RPMI7951 (cell line): ENCODE results near the gene COX4I1. TPM values are rescaled to one million over a fixed set of nuclear protein-coding genes. Genes with fewer than 3 reads are reported as not detected.

Source experiments
- DNase-seq: peaks from one replicate; pipeline ENCODE4 v3.0.0-alpha.2; 2012; ENCODE audit warnings: low read depth
- total RNA-seq: library from RNA; depleted of rRNA; stranded (reverse); fragments of >200 nt; shearing (Covaris generic); gene quantifications from 2 replicates; pipeline ENCODE4 v1.2.3, GENCODE V29; 2014

Gene COX4I1
- total RNA-seq, 1 experiment from 2014 or later = 560 TPM

GRCh38 chr16:85767531-85767930 is 32.0 kb upstream of the COX4I1 start:
- DNase-seq = peak; percentile 90

- DNase-seq = no peak
Observed at GRCh38 chr16:85768199-85768598, 31.3 kb upstream of the COX4I1 start.

- DNase-seq = no peak
Observed at GRCh38 chr16:85770741-85771140, 28.8 kb upstream of the COX4I1 start.

- DNase-seq = no peak
Observed at GRCh38 chr16:85773044-85773443, 26.5 kb upstream of the COX4I1 start.

- no peak for DNase-seq
Observed at GRCh38 chr16:85774136-85774535, 25.4 kb upstream of the COX4I1 start.

GRCh38 chr16:85774811-85775210 is 24.7 kb upstream of the COX4I1 start:
- no peak for DNase-seq

GRCh38 chr16:85777583-85778310 is 21.7 kb upstream of the COX4I1 start:
- DNase-seq = peak; percentile 80

GRCh38 chr16:85778873-85779272 is 20.6 kb upstream of the COX4I1 start:
- DNase-seq = no peak

- no peak for DNase-seq
Observed at GRCh38 chr16:85780281-85780680, 19.2 kb upstream of the COX4I1 start.

- no peak for DNase-seq
Observed at GRCh38 chr16:85781156-85781555, 18.3 kb upstream of the COX4I1 start.

- peak; percentile 83 for DNase-seq
Observed at GRCh38 chr16:85781695-85782370, 17.7 kb upstream of the COX4I1 start.

- DNase-seq = peak; percentile 39
Observed at GRCh38 chr16:85782451-85782850, 17.0 kb upstream of the COX4I1 start.

GRCh38 chr16:85783441-85783840 is 16.1 kb upstream of the COX4I1 start:
- no peak for DNase-seq

GRCh38 chr16:85784813-85785212 is 14.7 kb upstream of the COX4I1 start:
- no peak for DNase-seq

- DNase-seq = no peak
Observed at GRCh38 chr16:85785927-85786326, 13.6 kb upstream of the COX4I1 start.

- DNase-seq = no peak
Observed at GRCh38 chr16:85788819-85789218, 10.7 kb upstream of the COX4I1 start.

GRCh38 chr16:85789773-85790172 is 9.7 kb upstream of the COX4I1 start:
- no peak for DNase-seq

- no peak for DNase-seq
Observed at GRCh38 chr16:85793662-85794298, 5.7 kb upstream of the COX4I1 start.

GRCh38 chr16:85794696-85795095 is 4.8 kb upstream of the COX4I1 start:
- DNase-seq = no peak

- DNase-seq = no peak
Observed at GRCh38 chr16:85796152-85796551, 3.3 kb upstream of the COX4I1 start.

- no peak for DNase-seq
Observed at GRCh38 chr16:85796599-85796998, 2.9 kb upstream of the COX4I1 start.

- no peak for DNase-seq
Observed at GRCh38 chr16:85798283-85798776, 1.2 kb upstream of the COX4I1 start.
